Mammary epithelial cell (primary cell): Measurements from ENCODE around the gene PHACTR2.

ENCODE experiments used
- EZH2 ChIP-seq: IDR thresholded peaks from 2 replicates; pipeline ENCODE4 v1.6.1; 2012; ENCODE audit warnings: low read length, inconsistent platforms, borderline replicate concordance
- TF ChIP-seq, protein P1 (sequence below), 2 donors: IDR thresholded peaks in 1 of 2; conservative IDR thresholded peaks in 1 of 2; 2 replicates each; pipeline ENCODE4 v1.5.1; 2011 to 2012; ENCODE audit warnings: inconsistent platforms in 2 of 2, low read length in 2 of 2, mild to moderate bottlenecking in 2 of 2, control low read depth in 1 of 2, low read depth in 1 of 2; ENCODE audit not compliant: insufficient read depth in 1 of 2; ENCODE audit errors: extremely low read depth in 1 of 2

DNA sequence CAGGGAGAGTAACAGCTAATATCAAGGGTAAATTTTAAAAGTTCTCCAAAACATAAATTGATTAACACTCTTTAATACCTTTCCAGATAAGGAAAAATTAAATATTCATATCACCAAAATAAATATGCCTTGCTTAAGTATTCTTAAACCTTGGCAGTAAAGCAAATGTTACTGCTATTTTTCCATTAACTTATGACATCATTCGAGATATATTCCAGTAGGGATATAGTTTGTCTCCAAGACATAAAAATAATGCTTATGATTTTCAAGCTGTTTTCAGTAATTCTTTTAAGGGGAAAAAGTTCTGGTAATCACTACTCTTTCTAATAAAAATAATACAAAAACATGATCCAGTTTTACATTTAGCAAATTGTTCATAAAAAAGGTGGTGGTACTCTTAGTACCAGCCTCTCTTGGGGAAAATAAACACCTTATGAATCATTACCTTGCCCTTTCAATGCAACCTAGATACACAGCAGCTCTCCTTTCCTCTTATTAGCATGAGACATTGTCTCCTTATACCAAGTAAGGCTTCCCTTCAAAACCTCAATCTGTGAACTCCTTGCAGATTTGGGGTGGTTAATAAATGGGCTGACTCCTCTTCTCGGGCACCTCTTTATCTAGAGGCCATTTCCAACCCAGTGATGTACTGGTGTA, 133.9 kb downstream of the PHACTR2 start:
- TF ChIP-seq, protein P1, sequence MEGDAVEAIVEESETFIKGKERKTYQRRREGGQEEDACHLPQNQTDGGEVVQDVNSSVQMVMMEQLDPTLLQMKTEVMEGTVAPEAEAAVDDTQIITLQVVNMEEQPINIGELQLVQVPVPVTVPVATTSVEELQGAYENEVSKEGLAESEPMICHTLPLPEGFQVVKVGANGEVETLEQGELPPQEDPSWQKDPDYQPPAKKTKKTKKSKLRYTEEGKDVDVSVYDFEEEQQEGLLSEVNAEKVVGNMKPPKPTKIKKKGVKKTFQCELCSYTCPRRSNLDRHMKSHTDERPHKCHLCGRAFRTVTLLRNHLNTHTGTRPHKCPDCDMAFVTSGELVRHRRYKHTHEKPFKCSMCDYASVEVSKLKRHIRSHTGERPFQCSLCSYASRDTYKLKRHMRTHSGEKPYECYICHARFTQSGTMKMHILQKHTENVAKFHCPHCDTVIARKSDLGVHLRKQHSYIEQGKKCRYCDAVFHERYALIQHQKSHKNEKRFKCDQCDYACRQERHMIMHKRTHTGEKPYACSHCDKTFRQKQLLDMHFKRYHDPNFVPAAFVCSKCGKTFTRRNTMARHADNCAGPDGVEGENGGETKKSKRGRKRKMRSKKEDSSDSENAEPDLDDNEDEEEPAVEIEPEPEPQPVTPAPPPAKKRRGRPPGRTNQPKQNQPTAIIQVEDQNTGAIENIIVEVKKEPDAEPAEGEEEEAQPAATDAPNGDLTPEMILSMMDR (conservative IDR thresholded peaks at IDR 0.05 in 1 of 2, IDR thresholded peaks at IDR 0.05 in 1 of 2; ENCODE audit: extremely low read depth in 1 of 2, insufficient read depth in 1 of 2, low read depth in 1 of 2, low read length in 2 of 2), result no peak
- TF ChIP-seq EZH2, result no peak
